Transverse colon (tissue), 4 donors: ENCODE measurements around the gene TMEM44. TPM values are rescaled to one million over a fixed set of nuclear protein-coding genes. Genes with fewer than 3 reads are reported as not detected.
"Not testable (repeated sequence)": the region's sequence is repeated elsewhere in the genome, so short reads cannot be mapped to it uniquely, and the experiment has no call there.

Source experiments
- DNase-seq: peaks from one replicate; pipeline ENCODE4 v3.0.0-alpha.2; 2019
- H3K27ac ChIP-seq, 4 donors: fragments of 200-600 bp; sonication (generic); 2 replicates each; pipeline ENCODE4 v1.5.1; 2016 to 2018; ENCODE audit warnings: inconsistent platforms in 4 of 4
- H3K27me3 ChIP-seq: fragments of 200-600 bp; sonication (generic); 2 replicates; pipeline ENCODE4 v1.5.1; 2017; ENCODE audit warnings: inconsistent platforms
- H3K36me3 ChIP-seq, 4 donors: fragments of 200-600 bp; sonication (generic); 2 replicates each; pipeline ENCODE4 v1.5.1; 2017 to 2019; ENCODE audit warnings: inconsistent platforms in 4 of 4
- H3K4me1 ChIP-seq, 4 donors: fragments of 200-600 bp; sonication (generic); 2 replicates each; pipeline ENCODE4 v1.5.1; 2017 to 2020; ENCODE audit warnings: inconsistent platforms in 4 of 4
- H3K4me3 ChIP-seq, 4 donors: fragments of 200-600 bp; sonication (generic); 1 replicate in 1 of 4; 2 replicates in 3 of 4; pipeline versions ENCODE4 v1.5.1 to v1.6.1; 2017 to 2019; ENCODE audit warnings: inconsistent platforms in 4 of 4
- H3K9me3 ChIP-seq, 2 donors: fragments of 200-600 bp; sonication (generic); 2 replicates each; pipeline ENCODE4 v1.5.1; 2017 to 2019; ENCODE audit warnings: inconsistent platforms in 2 of 2
- EP300 ChIP-seq: sonication (generic); formaldehyde crosslinking; IDR thresholded peaks from one replicate; pipeline ENCODE4 v1.6.1; 2017; ENCODE audit warnings: antibody characterized with exemption, low read depth
- POLR2A ChIP-seq: fragments of 450-650 bp; IDR thresholded peaks from one replicate; pipeline ENCODE4 v1.6.1; 2016; ENCODE audit warnings: antibody characterized with exemption, mild to moderate bottlenecking, moderate library complexity
- POLR2AphosphoS5 ChIP-seq, 3 donors: sonication (generic); formaldehyde crosslinking; IDR thresholded peaks; one replicate each; pipeline ENCODE4 v1.6.1; 2016; ENCODE audit warnings: antibody characterized with exemption in 3 of 3
- WGBS, 2 donors: methylation state at CpG; one replicate each; pipeline ENCODE4 v1.1.5; 2018; ENCODE audit warnings: low coverage in 1 of 2; 5-methylcytosine and 5-hydroxymethylcytosine counted together
- in situ Hi-C, 4 donors: fragments of 200-750 bp; cut with MboI; loops; one replicate each; pipeline versions ENCODE4 v1.15.0 to v1.15.1; 2017; ENCODE audit warnings: low sequenced_read_pairs in 3 of 4, low pct_ligation_motif_present in 1 of 4, low pct_unique_long_range_greater_than_20kb in 1 of 4
- intact Hi-C: fragments of 100-400 bp; cut with DNase I; formaldehyde crosslinking; loops from one replicate; pipeline ENCODE4 v1.15.1; 2023; ENCODE audit warnings: low total_unique reads
- total RNA-seq, 4 donors: library from RNA; depleted of rRNA; stranded (reverse); fragments of >200 nt; gene quantifications; one replicate each; pipeline ENCODE4 v1.1.0, GENCODE V29; 2016
- TF ChIP-seq, protein P1 (sequence below), 5 experiments: fragments of 200-600 bp in 3 of 5; fragments of 450-650 bp in 2 of 5; sonication (generic) in 3 of 5; IDR thresholded peaks; 1 replicate in 2 of 5; 2 replicates in 3 of 5; pipeline ENCODE4 v1.5.1; 2016 to 2017; ENCODE audit warnings: antibody characterized with exemption in 5 of 5, inconsistent platforms in 3 of 5, mild to moderate bottlenecking in 2 of 5, moderate library complexity in 1 of 5

Gene TMEM44
- total RNA-seq, 4 donors from 2014 or later = 52.0 to 101 (median 58.8) TPM

GRCh38 chr3:194547042-194547441 is 86.2 kb downstream of the TMEM44 start:
- H3K27ac ChIP-seq = no peak overlapping the region
- in situ Hi-C loops (no loop called here), intact Hi-C loops (no loop called here)
- WGBS, 2 donors = 62 to 74% methylated on average over 3 of the region's 3 CpGs
- DNase-seq = no peak
- no peaks in the 10 kb centered on the region for H3K9me3 ChIP-seq
- no peaks in the 10 kb centered on the region for H3K4me1 ChIP-seq
- H3K27me3 ChIP-seq = no peaks in the 10 kb centered on the region
- TF ChIP-seq POLR2A (no peak), EP300 (no peak), POLR2AphosphoS5 (IDR thresholded peaks at IDR 0.05) (no peak)
- TF ChIP-seq, protein P1, sequence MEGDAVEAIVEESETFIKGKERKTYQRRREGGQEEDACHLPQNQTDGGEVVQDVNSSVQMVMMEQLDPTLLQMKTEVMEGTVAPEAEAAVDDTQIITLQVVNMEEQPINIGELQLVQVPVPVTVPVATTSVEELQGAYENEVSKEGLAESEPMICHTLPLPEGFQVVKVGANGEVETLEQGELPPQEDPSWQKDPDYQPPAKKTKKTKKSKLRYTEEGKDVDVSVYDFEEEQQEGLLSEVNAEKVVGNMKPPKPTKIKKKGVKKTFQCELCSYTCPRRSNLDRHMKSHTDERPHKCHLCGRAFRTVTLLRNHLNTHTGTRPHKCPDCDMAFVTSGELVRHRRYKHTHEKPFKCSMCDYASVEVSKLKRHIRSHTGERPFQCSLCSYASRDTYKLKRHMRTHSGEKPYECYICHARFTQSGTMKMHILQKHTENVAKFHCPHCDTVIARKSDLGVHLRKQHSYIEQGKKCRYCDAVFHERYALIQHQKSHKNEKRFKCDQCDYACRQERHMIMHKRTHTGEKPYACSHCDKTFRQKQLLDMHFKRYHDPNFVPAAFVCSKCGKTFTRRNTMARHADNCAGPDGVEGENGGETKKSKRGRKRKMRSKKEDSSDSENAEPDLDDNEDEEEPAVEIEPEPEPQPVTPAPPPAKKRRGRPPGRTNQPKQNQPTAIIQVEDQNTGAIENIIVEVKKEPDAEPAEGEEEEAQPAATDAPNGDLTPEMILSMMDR (IDR thresholded peaks at IDR 0.05) = no peak
- no peaks in the 10 kb centered on the region for H3K36me3 ChIP-seq
- no peak overlapping the region for H3K4me3 ChIP-seq

GRCh38 chr3:194545538-194545937 is 87.7 kb downstream of the TMEM44 start:
- H3K27ac ChIP-seq, H3K4me1 ChIP-seq, in situ Hi-C loops, H3K36me3 ChIP-seq, H3K27me3 ChIP-seq, intact Hi-C loops, DNase-seq, H3K9me3 ChIP-seq, H3K4me3 ChIP-seq: not testable (repeated sequence)
- WGBS, 2 donors = 84 to 95% methylated on average over 4 to 7 of the region's 7 CpGs

- in situ Hi-C loops = no loop called here
- Histone ChIP-seq H3K36me3 (no peaks in the 10 kb centered on the region), H3K9me3 (no peaks in the 10 kb centered on the region), H3K27me3 (no peaks in the 10 kb centered on the region), H3K4me1 (no peaks in the 10 kb centered on the region), H3K27ac (no peak overlapping the region), H3K4me3 (no peak overlapping the region)
- 82 to 88% methylated on average over 4 to 8 of the region's 8 CpGs for WGBS, 2 donors
- no peak for TF ChIP-seq POLR2A
- no peak for TF ChIP-seq POLR2AphosphoS5 (IDR thresholded peaks at IDR 0.05)
- TF ChIP-seq EP300 = no peak
- TF ChIP-seq, protein P1 (IDR thresholded peaks at IDR 0.05) = no peak
- intact Hi-C loops = no loop called here
- DNase-seq = no peak
Observed at GRCh38 chr3:194543550-194543949, 89.7 kb downstream of the TMEM44 start.

- TF ChIP-seq EP300 = no peak
- TF ChIP-seq POLR2AphosphoS5 (IDR thresholded peaks at IDR 0.05) = no peak
- TF ChIP-seq POLR2A = no peak
- TF ChIP-seq, protein P1 (IDR thresholded peaks at IDR 0.05) = no peak
- Histone ChIP-seq H3K36me3 (no peaks in the 10 kb centered on the region), H3K4me3 (no peak overlapping the region), H3K27ac (no peak overlapping the region), H3K4me1 (peaks cover 7 to 16% (median 16%) of the 10 kb centered on the region in 4 donors), H3K27me3 (no peaks in the 10 kb centered on the region), H3K9me3 (no peaks in the 10 kb centered on the region)
- DNase-seq = no peak
- intact Hi-C loops (no loop called here), in situ Hi-C loops (no loop called here)
- 91 to 100% methylated on average over 2 to 8 of the region's 8 CpGs for WGBS, 2 donors
Observed at GRCh38 chr3:194541483-194541882, 91.7 kb downstream of the TMEM44 start.

- Histone ChIP-seq H3K9me3 (no peaks in the 10 kb centered on the region), H3K4me3 (no peak overlapping the region), H3K27me3 (no peaks in the 10 kb centered on the region), H3K36me3 (no peaks in the 10 kb centered on the region), H3K4me1 (peaks cover 7 to 22% (median 17%) of the 10 kb centered on the region in 4 donors), H3K27ac (no peak overlapping the region)
- TF ChIP-seq, protein P1 (IDR thresholded peaks at IDR 0.05) = no peak
- TF ChIP-seq POLR2A = no peak
- TF ChIP-seq POLR2AphosphoS5 (IDR thresholded peaks at IDR 0.05) = no peak
- TF ChIP-seq EP300 = no peak
- intact Hi-C loops (no loop called here), in situ Hi-C loops (no loop called here)
- WGBS, 2 donors = 66 to 80% methylated on average over 8 of the region's 8 CpGs
- DNase-seq = no peak
Observed at GRCh38 chr3:194540274-194540905, 92.8 kb downstream of the TMEM44 start.
